Mammary epithelial cell (primary cell): ENCODE results near the gene DDX50.

Source experiments
- CTCF ChIP-seq, 2 donors: IDR thresholded peaks in 1 of 2; conservative IDR thresholded peaks in 1 of 2; 2 replicates each; pipeline ENCODE4 v1.5.1; 2011 to 2012; ENCODE audit warnings: inconsistent platforms in 2 of 2, low read length in 2 of 2, mild to moderate bottlenecking in 2 of 2, control low read depth in 1 of 2, low read depth in 1 of 2; ENCODE audit not compliant: insufficient read depth in 1 of 2; ENCODE audit errors: extremely low read depth in 1 of 2
- EZH2 ChIP-seq: IDR thresholded peaks from 2 replicates; pipeline ENCODE4 v1.6.1; 2012; ENCODE audit warnings: low read length, inconsistent platforms, borderline replicate concordance

- TF ChIP-seq CTCF (conservative IDR thresholded peaks at IDR 0.05 in 1 of 2, IDR thresholded peaks at IDR 0.05 in 1 of 2; ENCODE audit: extremely low read depth in 1 of 2, insufficient read depth in 1 of 2, low read depth in 1 of 2, low read length in 2 of 2) (no peak), EZH2 (no peak)
Observed at GRCh38 chr10:68901105-68901927, at the start of gene DDX50.
